OCI-LY1 (cell line): ENCODE data around the gene WNK4.

Experiments used
- CTCF ChIP-seq: fragments of 200-600 bp; sonication (generic), shearing (Covaris generic); IDR thresholded peaks from 2 replicates; pipeline ENCODE4 v1.5.1; 2017; ENCODE audit warnings: mild to moderate bottlenecking, antibody characterized with exemption, low read length, moderate library complexity, mixed read lengths
- EZH2 ChIP-seq: fragments of 200-600 bp; sonication (generic), shearing (Covaris generic); IDR thresholded peaks from 2 replicates; pipeline ENCODE4 v1.8.0; 2017; ENCODE audit warnings: borderline replicate concordance, mixed run types, mild to moderate bottlenecking, antibody characterized with exemption, low read length, moderate library complexity, mixed read lengths

- TF ChIP-seq CTCF (no peak), EZH2 (no peak)
Observed at GRCh38 chr17:42792545-42792944, 12.1 kb downstream of the WNK4 start.
